ENCODE results near the gene IRS1. TPM values are rescaled to one million over a fixed set of nuclear protein-coding genes. Genes with fewer than 3 reads are reported as not detected.

IRS1 gene
- total and polyA plus RNA-seq, 4 donors, result 12.4 to 19.0 (median 14.8) TPM

DNA sequence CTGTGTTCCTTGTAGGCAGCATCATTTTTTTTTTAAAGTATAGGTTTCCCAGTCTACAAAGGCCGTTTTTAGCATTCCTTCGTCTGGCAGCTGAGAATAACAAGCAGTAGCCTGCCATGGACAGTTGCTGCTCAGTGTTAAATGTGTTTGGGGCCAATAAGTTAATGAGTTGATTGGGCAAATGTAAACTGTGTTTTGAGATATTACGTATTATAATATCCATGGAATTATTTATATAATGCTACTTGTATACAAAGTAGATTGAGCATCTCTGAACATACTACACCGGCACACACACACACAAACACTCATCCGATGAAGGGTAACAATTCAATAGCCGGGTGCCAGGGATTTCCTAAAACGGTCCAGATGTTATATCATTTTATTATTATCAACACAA, 97.2 kb downstream of the IRS1 start:
- WGBS (ENCODE audit: insufficient coverage), result no CpG with 5 or more reads among the region's 7 CpGs

DNA sequence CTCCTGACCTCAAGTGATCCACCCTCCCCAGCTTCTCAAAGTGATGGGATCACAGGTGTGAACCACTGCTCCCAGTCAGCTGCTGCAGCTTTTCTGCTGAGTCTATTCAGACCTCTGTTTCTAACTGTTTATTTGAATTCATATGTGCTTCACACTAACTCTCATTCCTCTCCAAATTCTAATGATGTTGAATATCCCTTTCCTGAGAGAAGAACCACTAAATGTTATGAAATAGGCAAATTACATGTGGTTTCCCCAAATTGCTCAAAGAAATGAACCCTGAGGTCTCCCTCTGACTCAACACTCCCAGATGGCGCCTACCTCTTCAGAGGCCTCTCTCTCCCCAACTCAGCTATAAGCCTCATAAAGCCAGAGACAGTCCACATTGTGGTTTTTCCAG, 98.6 kb downstream of the IRS1 start:
- H3K27ac ChIP-seq (ENCODE audit: low read depth, low read length), result no peak overlapping the region

More for the DNA sequence above, 97.2 kb downstream of the IRS1 start:
- Histone ChIP-seq H3K27ac (ENCODE audit: low read depth, low read length) (no peak overlapping the region), H3K9me3 (ENCODE audit: control insufficient read depth, insufficient read depth, low read length) (no peaks in the 10 kb centered on the region), H3K36me3 (ENCODE audit: control insufficient read depth, insufficient read depth, low read length) (no peaks in the 10 kb centered on the region), H3K4me3 (ENCODE audit: low read depth, low read length) (no peak overlapping the region), H3K4me1 (ENCODE audit: control insufficient read depth, insufficient read depth, low read length) (no peaks in the 10 kb centered on the region), H3K27me3 (ENCODE audit: control insufficient read depth, insufficient read depth, low read length) (no peaks in the 10 kb centered on the region)
- no peak for DNase-seq (ENCODE audit: low read depth in 4 of 6, low spot score in 6 of 6)

DNA sequence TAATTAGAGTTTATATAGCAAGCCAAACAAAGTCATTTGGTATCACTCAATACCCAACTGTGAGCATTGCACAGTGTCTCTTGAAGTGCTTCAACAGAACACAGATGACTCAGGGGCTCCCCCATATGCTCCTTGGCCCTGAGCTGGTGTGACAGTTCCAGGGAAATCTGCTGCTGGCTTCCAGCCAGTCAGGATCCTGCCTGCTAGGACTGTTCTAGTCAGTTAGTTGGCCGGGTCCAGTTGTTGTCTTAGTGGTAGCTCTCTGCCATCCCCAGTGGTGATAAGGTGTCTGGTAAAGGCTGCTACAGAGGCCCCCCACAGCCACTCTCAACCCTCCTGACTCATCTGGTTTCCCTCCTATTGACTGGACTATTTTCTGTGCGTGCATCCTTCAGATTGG, 100.3 kb downstream of the IRS1 start:
- peak in 1 of 6 donors; percentile 69 for DNase-seq (ENCODE audit: low read depth in 4 of 6, low spot score in 6 of 6)
- H3K36me3 ChIP-seq (ENCODE audit: control insufficient read depth, insufficient read depth, low read length), result no peaks in the 10 kb centered on the region
- H3K4me3 ChIP-seq (ENCODE audit: low read depth, low read length), result no peak overlapping the region
- no peaks in the 10 kb centered on the region for H3K4me1 ChIP-seq (ENCODE audit: control insufficient read depth, insufficient read depth, low read length)
- WGBS (ENCODE audit: insufficient coverage), result 83% methylated on average over 1 of the region's 2 CpGs
- H3K27ac ChIP-seq (ENCODE audit: low read depth, low read length), result no peak overlapping the region
- H3K27me3 ChIP-seq (ENCODE audit: control insufficient read depth, insufficient read depth, low read length), result no peaks in the 10 kb centered on the region
- H3K9me3 ChIP-seq (ENCODE audit: control insufficient read depth, insufficient read depth, low read length), result no peaks in the 10 kb centered on the region

More for the DNA sequence above, 98.6 kb downstream of the IRS1 start:
- WGBS (ENCODE audit: insufficient coverage), result no CpG with 5 or more reads among the region's 1 CpG
- H3K4me3 ChIP-seq (ENCODE audit: low read depth, low read length), result no peak overlapping the region
- H3K36me3 ChIP-seq (ENCODE audit: control insufficient read depth, insufficient read depth, low read length), result no peaks in the 10 kb centered on the region
- DNase-seq (ENCODE audit: low read depth in 4 of 6, low spot score in 6 of 6), result no peak
- H3K4me1 ChIP-seq (ENCODE audit: control insufficient read depth, insufficient read depth, low read length), result no peaks in the 10 kb centered on the region
- H3K27me3 ChIP-seq (ENCODE audit: control insufficient read depth, insufficient read depth, low read length), result no peaks in the 10 kb centered on the region
- no peaks in the 10 kb centered on the region for H3K9me3 ChIP-seq (ENCODE audit: control insufficient read depth, insufficient read depth, low read length)

DNA sequence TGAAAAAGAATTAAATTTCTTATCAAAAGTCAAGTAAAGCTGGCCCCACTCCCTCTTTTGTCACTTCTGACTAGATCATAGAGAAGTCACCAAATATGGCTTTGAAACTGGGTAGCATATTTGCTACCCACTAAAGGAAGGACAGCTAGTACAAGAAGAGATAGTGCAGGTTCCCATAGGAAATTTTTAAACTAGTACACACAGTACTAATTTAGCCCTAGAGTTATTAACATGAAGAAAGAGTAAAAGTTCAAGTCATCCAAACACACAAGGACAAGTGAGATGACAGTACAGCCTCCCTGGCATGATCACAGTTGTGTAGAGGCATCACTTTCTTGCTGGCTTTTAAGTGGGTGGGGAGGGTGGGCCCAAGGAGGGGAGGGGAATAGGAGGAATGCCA, 100.9 kb downstream of the IRS1 start:
- H3K36me3 ChIP-seq (ENCODE audit: control insufficient read depth, insufficient read depth, low read length), result no peaks in the 10 kb centered on the region
- H3K9me3 ChIP-seq (ENCODE audit: control insufficient read depth, insufficient read depth, low read length), result no peaks in the 10 kb centered on the region
- no peak overlapping the region for H3K4me3 ChIP-seq (ENCODE audit: low read depth, low read length)
- DNase-seq (ENCODE audit: low read depth in 4 of 6, low spot score in 6 of 6), result no peak
- no peaks in the 10 kb centered on the region for H3K4me1 ChIP-seq (ENCODE audit: control insufficient read depth, insufficient read depth, low read length)
- H3K27ac ChIP-seq (ENCODE audit: low read depth, low read length), result no peak overlapping the region
- no peaks in the 10 kb centered on the region for H3K27me3 ChIP-seq (ENCODE audit: control insufficient read depth, insufficient read depth, low read length)

DNA sequence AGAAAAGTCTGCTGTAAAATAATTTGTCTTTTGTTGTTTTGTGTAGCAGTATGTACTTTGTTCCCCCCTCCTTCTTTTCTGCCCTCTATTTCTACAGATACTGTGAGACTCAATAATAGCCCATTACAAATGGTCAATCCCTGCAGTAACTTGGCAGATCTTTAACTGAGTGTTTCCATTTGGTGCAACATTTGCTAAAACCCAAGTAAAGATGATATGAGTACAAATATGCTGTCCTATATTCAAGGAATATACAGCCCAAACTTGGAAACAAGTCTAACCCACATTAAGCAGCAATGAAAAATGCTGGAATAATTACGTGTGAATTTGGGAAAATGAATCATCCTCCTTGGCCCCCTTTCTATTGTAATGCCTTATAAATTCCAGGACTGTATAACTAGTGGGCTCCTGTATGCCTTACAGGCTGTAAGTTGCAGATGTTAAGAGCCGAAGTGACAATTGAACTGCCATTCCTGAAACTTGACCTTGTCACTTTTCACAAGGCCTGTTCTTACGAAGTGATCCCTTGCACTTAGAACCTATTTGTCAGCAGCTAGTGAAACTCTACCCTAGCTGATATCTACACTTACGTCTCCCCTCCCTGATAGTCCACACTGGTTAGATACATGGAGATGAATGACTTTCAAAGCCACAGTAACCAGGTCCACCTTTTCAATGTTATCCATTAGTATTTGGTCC, 104.9 kb downstream of the IRS1 start:
- Histone ChIP-seq H3K27ac (ENCODE audit: low read depth, low read length) (no peak overlapping the region), H3K27me3 (ENCODE audit: control insufficient read depth, insufficient read depth, low read length) (no peaks in the 10 kb centered on the region), H3K4me1 (ENCODE audit: control insufficient read depth, insufficient read depth, low read length) (no peaks in the 10 kb centered on the region), H3K4me3 (ENCODE audit: low read depth, low read length) (no peak overlapping the region), H3K36me3 (ENCODE audit: control insufficient read depth, insufficient read depth, low read length) (no peaks in the 10 kb centered on the region), H3K9me3 (ENCODE audit: control insufficient read depth, insufficient read depth, low read length) (no peaks in the 10 kb centered on the region)
- 79% methylated on average over 2 of the region's 4 CpGs for WGBS (ENCODE audit: insufficient coverage)
- no peak for DNase-seq (ENCODE audit: low read depth in 4 of 6, low spot score in 6 of 6)

DNA sequence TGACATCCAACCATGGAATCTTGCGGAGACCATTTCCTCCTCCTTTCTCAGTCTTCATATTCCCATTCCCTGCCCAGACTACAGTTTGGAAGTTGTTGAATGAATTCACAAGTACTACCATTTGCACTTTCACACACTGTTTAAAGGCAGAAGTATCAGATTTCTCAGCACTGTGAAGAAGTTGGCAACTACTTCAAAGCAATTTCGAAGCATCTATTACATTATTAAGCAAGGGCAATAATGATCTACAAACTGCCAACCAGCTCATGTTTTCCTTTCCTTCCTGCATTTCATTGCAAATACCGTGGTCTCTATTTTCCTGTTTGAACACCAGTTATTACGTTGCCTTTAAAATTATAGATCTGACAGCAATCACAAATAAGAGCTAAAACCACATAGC, 105.5 kb downstream of the IRS1 start:
- DNase-seq (ENCODE audit: low read depth in 4 of 6, low spot score in 6 of 6), result no peak
- Histone ChIP-seq H3K27me3 (ENCODE audit: control insufficient read depth, insufficient read depth, low read length) (no peaks in the 10 kb centered on the region), H3K9me3 (ENCODE audit: control insufficient read depth, insufficient read depth, low read length) (no peaks in the 10 kb centered on the region), H3K4me1 (ENCODE audit: control insufficient read depth, insufficient read depth, low read length) (no peaks in the 10 kb centered on the region), H3K36me3 (ENCODE audit: control insufficient read depth, insufficient read depth, low read length) (no peaks in the 10 kb centered on the region), H3K27ac (ENCODE audit: low read depth, low read length) (no peak overlapping the region), H3K4me3 (ENCODE audit: low read depth, low read length) (no peak overlapping the region)
- 20% methylated on average over 1 of the region's 4 CpGs for WGBS (ENCODE audit: insufficient coverage)

DNA sequence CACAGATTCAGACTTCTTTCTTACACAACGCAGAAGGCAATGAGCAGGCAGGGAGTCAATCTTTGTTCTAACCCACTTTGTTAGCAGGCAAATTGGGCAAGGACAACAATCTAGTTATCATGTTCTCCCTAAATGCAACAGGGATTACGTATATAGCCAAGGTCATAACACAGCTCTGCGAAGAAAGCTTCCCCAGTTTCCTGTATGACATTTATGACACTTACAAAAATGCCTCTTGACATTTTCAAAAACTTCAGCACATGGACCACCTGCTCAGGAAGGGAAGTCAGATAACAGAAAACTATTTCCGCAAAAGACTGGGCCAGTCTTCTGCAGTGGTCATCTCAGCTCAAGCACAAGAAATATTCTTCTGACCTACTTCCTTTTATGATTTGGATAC, 106.1 kb downstream of the IRS1 start:
- no peaks in the 10 kb centered on the region for H3K9me3 ChIP-seq (ENCODE audit: control insufficient read depth, insufficient read depth, low read length)
- no peak overlapping the region for H3K27ac ChIP-seq (ENCODE audit: low read depth, low read length)
- H3K27me3 ChIP-seq (ENCODE audit: control insufficient read depth, insufficient read depth, low read length), result no peaks in the 10 kb centered on the region
- WGBS (ENCODE audit: insufficient coverage), result 73% methylated on average over 4 of the region's 4 CpGs
- H3K36me3 ChIP-seq (ENCODE audit: control insufficient read depth, insufficient read depth, low read length), result no peaks in the 10 kb centered on the region
- no peak overlapping the region for H3K4me3 ChIP-seq (ENCODE audit: low read depth, low read length)
- no peak for DNase-seq (ENCODE audit: low read depth in 4 of 6, low spot score in 6 of 6)
- no peaks in the 10 kb centered on the region for H3K4me1 ChIP-seq (ENCODE audit: control insufficient read depth, insufficient read depth, low read length)

DNA sequence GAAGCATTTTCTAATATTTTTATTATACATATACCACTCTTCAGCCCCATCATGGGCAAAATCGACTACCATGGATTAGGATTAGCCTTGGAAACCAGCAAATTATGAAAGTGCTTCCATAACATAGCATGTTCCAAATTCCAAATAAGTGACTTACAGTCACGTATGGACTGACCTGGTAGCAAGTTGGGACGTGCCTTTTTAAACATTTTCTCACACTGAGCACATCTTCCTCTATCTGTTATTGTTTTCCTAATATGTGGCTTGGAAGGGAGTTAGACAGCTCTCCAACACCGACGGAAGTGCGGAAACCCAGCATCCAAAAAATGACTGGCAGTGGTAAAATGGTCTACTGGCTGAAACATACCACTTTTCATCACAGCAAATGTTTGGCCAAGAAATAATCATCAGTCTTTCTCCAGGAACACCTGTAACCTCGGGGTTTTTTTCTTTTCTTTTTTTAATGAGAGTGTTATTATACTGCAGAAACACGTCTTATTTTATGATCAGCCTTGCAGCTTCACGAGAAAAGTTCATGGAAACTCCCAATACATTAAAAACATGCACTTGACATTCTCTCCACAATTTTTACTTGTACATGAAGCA, 107.0 kb downstream of the IRS1 start:
- H3K9me3 ChIP-seq (ENCODE audit: control insufficient read depth, insufficient read depth, low read length), result no peaks in the 10 kb centered on the region
- H3K36me3 ChIP-seq (ENCODE audit: control insufficient read depth, insufficient read depth, low read length), result no peaks in the 10 kb centered on the region
- no peak for DNase-seq (ENCODE audit: low read depth in 4 of 6, low spot score in 6 of 6)
- H3K4me3 ChIP-seq (ENCODE audit: low read depth, low read length), result no peak overlapping the region
- H3K27me3 ChIP-seq (ENCODE audit: control insufficient read depth, insufficient read depth, low read length), result no peaks in the 10 kb centered on the region
- 100% methylated on average over 1 of the region's 9 CpGs for WGBS (ENCODE audit: insufficient coverage)
- H3K4me1 ChIP-seq (ENCODE audit: control insufficient read depth, insufficient read depth, low read length), result no peaks in the 10 kb centered on the region
- H3K27ac ChIP-seq (ENCODE audit: low read depth, low read length), result no peak overlapping the region

DNA sequence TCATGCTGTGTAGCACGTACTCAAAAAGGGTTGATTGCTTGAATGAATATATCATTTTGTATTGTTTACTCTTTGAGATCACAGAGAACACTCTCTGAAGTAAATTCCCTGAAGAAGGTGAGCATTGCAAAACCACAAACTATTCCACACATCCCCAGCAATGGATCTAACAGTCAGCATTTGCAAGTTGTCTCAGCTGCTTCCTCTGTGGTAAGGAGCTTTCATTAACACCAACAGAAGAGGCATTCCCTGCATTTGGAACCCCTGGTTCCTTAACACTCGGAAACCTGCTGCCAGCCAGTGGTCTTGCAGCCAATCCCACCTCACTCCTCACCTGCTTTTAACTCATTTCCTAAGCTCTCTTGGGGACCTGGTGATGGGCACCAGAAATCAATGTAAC, 108.4 kb downstream of the IRS1 start:
- no peaks in the 10 kb centered on the region for H3K27me3 ChIP-seq (ENCODE audit: control insufficient read depth, insufficient read depth, low read length)
- no peak for DNase-seq (ENCODE audit: low read depth in 4 of 6, low spot score in 6 of 6)
- no peak overlapping the region for H3K4me3 ChIP-seq (ENCODE audit: low read depth, low read length)
- H3K9me3 ChIP-seq (ENCODE audit: control insufficient read depth, insufficient read depth, low read length), result no peaks in the 10 kb centered on the region
- no peak overlapping the region for H3K27ac ChIP-seq (ENCODE audit: low read depth, low read length)
- H3K36me3 ChIP-seq (ENCODE audit: control insufficient read depth, insufficient read depth, low read length), result no peaks in the 10 kb centered on the region
- H3K4me1 ChIP-seq (ENCODE audit: control insufficient read depth, insufficient read depth, low read length), result no peaks in the 10 kb centered on the region
- 63% methylated on average over 1 of the region's 2 CpGs for WGBS (ENCODE audit: insufficient coverage)

DNA sequence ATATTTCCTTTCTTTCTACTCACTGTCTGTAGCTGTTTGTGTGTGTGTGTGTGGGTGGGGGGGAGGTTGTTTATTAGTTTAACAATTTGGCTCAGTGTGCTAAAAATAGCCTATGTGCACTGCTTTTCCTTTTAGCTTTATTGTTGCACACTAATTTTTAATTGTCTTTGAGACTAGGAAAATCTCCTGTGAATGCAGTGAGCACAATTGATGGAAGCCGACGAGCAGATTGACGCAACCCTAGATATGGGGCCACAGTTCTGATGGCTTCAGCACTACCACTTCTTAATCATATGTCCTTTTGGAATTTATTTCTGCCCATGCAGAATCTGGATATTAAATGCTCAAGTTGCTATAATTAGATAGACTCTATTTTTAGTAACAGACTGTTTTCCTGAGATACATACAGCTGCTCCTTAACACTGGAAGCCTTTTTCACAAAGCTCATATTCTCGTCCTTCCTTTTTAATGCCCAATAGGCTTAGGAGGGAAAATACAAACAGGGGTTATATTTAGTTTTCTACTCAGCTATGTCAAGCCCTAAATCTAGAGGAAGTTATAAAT, 109.1 kb downstream of the IRS1 start:
- H3K27ac ChIP-seq (ENCODE audit: low read depth, low read length), result no peak overlapping the region
- peak in 5 of 6 donors; percentile 18 to 81 (median 26) for DNase-seq (ENCODE audit: low read depth in 4 of 6, low spot score in 6 of 6)
- no peaks in the 10 kb centered on the region for H3K27me3 ChIP-seq (ENCODE audit: control insufficient read depth, insufficient read depth, low read length)
- H3K4me3 ChIP-seq (ENCODE audit: low read depth, low read length), result no peak overlapping the region
- no CpG with 5 or more reads among the region's 4 CpGs for WGBS (ENCODE audit: insufficient coverage)
- no peaks in the 10 kb centered on the region for H3K4me1 ChIP-seq (ENCODE audit: control insufficient read depth, insufficient read depth, low read length)
- no peaks in the 10 kb centered on the region for H3K36me3 ChIP-seq (ENCODE audit: control insufficient read depth, insufficient read depth, low read length)
- no peaks in the 10 kb centered on the region for H3K9me3 ChIP-seq (ENCODE audit: control insufficient read depth, insufficient read depth, low read length)
